Fibroblast of lung (primary cell): Measurements from ENCODE around the gene FILIP1L. TPM values are rescaled to one million over a fixed set of nuclear protein-coding genes. Genes with fewer than 3 reads are reported as not detected.
A peak's percentile ranks its signal among the peaks of the same experiment; 100 is the strongest.

Experiments used
- DNase-seq, 2 donors: peaks; one replicate each; pipeline versions ENCODE4 v3.0.0 to v3.0.0-alpha.2; 2010; ENCODE audit warnings: low read depth in 2 of 2
- H2AFZ ChIP-seq: 2 replicates; pipeline ENCODE4 v1.5.1; 2012; ENCODE audit warnings: low read length, control low read depth, inconsistent platforms
- H3K27ac ChIP-seq: 2 replicates; pipeline ENCODE4 v1.5.1; 2011; ENCODE audit warnings: low read length, control low read depth; ENCODE audit not compliant: insufficient read depth
- H3K27me3 ChIP-seq: 2 replicates; pipeline ENCODE4 v1.5.1; 2011; ENCODE audit warnings: mild to moderate bottlenecking, low read length; ENCODE audit not compliant: control insufficient read depth, insufficient read depth
- H3K36me3 ChIP-seq: 2 replicates; pipeline ENCODE4 v1.5.1; 2011; ENCODE audit warnings: low read length; ENCODE audit not compliant: control insufficient read depth, insufficient read depth
- H3K4me1 ChIP-seq: 2 replicates; pipeline ENCODE4 v1.5.1; 2011; ENCODE audit warnings: low read length; ENCODE audit not compliant: control insufficient read depth, insufficient read depth; ENCODE audit errors: extremely low read depth
- H3K4me2 ChIP-seq: 2 replicates; pipeline ENCODE4 v1.5.1; 2011; ENCODE audit warnings: low read length, control low read depth; ENCODE audit not compliant: insufficient read depth; ENCODE audit errors: extremely low read depth
- H3K4me3 ChIP-seq, 4 experiments: fragments of 200-600 bp in 1 of 4; sonication (generic) in 1 of 4; replicated peaks in 1 of 4; 2 replicates each; pipeline ENCODE4 v1.5.1; 2011 to 2016; ENCODE audit warnings: low read length in 4 of 4, low read depth in 3 of 4, mild to moderate bottlenecking in 3 of 4, control low read depth in 2 of 4, inconsistent platforms in 1 of 4, mixed read lengths in 1 of 4; ENCODE audit not compliant: insufficient read depth in 1 of 4; ENCODE audit errors: control extremely low read depth in 1 of 4
- H3K79me2 ChIP-seq: 2 replicates; pipeline ENCODE4 v1.5.1; 2012; ENCODE audit warnings: mild to moderate bottlenecking, low read length, inconsistent platforms; ENCODE audit not compliant: control insufficient read depth, insufficient read depth
- H3K9ac ChIP-seq: 2 replicates; pipeline ENCODE4 v1.5.1; 2011; ENCODE audit warnings: mild to moderate bottlenecking, low read length, control low read depth; ENCODE audit not compliant: insufficient read depth
- H3K9me3 ChIP-seq: 2 replicates; pipeline ENCODE4 v1.5.1; 2012; ENCODE audit warnings: low read depth, low read length; ENCODE audit not compliant: control insufficient read depth, insufficient read depth
- H4K20me1 ChIP-seq: 2 replicates; pipeline ENCODE4 v1.5.1; 2011; ENCODE audit warnings: low read length; ENCODE audit not compliant: control insufficient read depth, insufficient read depth; ENCODE audit errors: extremely low read depth
- CTCF ChIP-seq, 2 donors: IDR thresholded peaks in 1 of 2; conservative IDR thresholded peaks in 1 of 2; 1 replicate in 1 of 2; 2 replicates in 1 of 2; pipeline ENCODE4 v1.5.1; 2011 to 2012; ENCODE audit warnings: low read length in 2 of 2, control low read depth in 1 of 2, inconsistent platforms in 1 of 2, low read depth in 1 of 2, mild to moderate bottlenecking in 1 of 2
- EZH2 ChIP-seq: IDR thresholded peaks from 2 replicates; pipeline ENCODE4 v1.5.1; 2012; ENCODE audit warnings: low read length, control low read depth, mild to moderate bottlenecking; ENCODE audit errors: missing control alignments
- polyA plus RNA-seq, 2 donors: library from polyadenylated mRNA; depleted of rRNA in 1 of 2; stranded (reverse) in 1 of 2; unstranded in 1 of 2; fragments of >200 nt; gene quantifications; 2 replicates each; pipeline ENCODE4 v1.2.1, GENCODE V29; 2011 to 2012; ENCODE audit warnings: missing spikeins in 1 of 2
- total RNA-seq: library from RNA; depleted of rRNA; stranded (reverse); fragments of >200 nt; gene quantifications from 2 replicates; pipeline ENCODE4 v1.2.1, GENCODE V29; 2014

FILIP1L gene
- total and polyA plus RNA-seq, 2 donors (not counting 1 experiment from before 2014, with no cell fraction given), result 92.8 to 126 TPM

DNA sequence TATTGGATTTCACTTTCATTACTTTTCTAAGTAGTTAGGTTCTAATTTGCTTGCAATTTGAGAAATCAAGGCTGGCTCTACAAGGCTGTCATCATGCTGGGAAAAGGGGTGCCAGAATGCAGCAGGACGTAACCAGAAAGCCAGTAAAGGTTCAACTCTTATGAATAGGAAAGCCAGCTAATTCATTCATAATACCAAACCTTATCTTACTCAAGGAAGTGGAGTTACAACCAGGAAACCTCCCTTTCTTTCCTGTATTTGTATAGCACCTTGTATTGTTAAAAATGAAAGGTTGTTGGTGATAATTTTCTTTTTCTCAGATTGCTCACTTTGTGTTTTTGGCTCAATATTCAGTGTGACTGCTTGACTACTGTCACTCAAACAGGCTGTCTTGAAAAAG, 109.4 kb downstream of the FILIP1L start:
- H4K20me1 ChIP-seq, result no peaks in the 10 kb centered on the region
- no peak overlapping the region for H2AFZ ChIP-seq
- no peak overlapping the region for H3K4me2 ChIP-seq
- DNase-seq, result no peak
- H3K4me3 ChIP-seq, result no peak overlapping the region
- H3K4me1 ChIP-seq, result peaks cover 12% of the 10 kb centered on the region
- no peak overlapping the region for H3K27ac ChIP-seq
- no peak overlapping the region for H3K9ac ChIP-seq
- no peaks in the 10 kb centered on the region for H3K27me3 ChIP-seq
- no peaks in the 10 kb centered on the region for H3K9me3 ChIP-seq
- TF ChIP-seq CTCF (conservative IDR thresholded peaks at IDR 0.05 in 1 of 2, IDR thresholded peaks at IDR 0.05 in 1 of 2; ENCODE audit: low read depth in 1 of 2, low read length in 2 of 2) (no peak), EZH2 (no peak)
- H3K36me3 ChIP-seq, result no peaks in the 10 kb centered on the region
- no peaks in the 10 kb centered on the region for H3K79me2 ChIP-seq

DNA sequence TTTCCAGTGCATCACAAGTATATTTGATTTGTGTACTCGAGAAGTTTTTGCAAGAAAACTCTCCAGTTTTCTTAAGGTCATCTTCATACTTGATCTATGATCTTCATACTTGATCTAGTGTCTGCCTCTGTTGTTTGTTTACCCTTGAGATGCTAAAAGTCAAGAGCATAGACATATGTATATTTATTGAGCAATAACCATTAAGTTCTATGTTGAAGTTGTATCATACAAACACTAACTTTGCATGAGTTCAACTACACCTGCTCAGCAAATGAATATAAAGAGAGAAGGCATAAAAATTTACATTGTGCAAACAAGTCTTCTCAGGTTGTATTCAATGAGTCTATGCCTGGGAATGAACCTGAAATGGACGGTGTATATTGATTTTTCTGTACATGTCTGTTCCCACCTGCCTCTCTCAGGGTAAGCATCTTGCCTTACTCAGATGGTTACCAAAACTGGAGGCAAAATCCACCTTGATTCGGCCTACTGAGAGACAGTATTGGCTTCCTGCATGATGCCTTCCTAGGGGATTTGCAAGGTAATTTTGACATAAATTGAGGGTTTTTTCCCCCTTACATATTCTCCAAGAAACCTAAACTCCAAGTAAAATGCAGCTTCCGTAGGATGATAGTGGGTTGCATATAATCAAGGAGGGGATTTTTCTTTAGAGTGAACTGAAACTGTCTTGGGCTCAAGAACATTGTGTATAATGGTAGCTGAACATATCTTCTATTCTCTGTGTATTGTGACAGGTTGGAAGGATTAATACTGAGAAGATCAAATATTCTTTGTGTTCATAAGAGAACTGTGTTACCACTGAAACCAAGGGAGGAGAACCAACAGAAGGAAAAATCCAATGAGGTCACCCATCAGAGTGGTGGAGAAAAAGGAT, 110.4 kb downstream of the FILIP1L start:
- H2AFZ ChIP-seq, result no peak overlapping the region
- no peaks in the 10 kb centered on the region for H3K27me3 ChIP-seq
- H3K79me2 ChIP-seq, result no peaks in the 10 kb centered on the region
- DNase-seq, result no peak
- H3K4me3 ChIP-seq, result no peak overlapping the region
- TF ChIP-seq EZH2 (no peak), CTCF (conservative IDR thresholded peaks at IDR 0.05 in 1 of 2, IDR thresholded peaks at IDR 0.05 in 1 of 2; ENCODE audit: low read depth in 1 of 2, low read length in 2 of 2) (no peak)
- no peaks in the 10 kb centered on the region for H4K20me1 ChIP-seq
- no peak overlapping the region for H3K9ac ChIP-seq
- no peaks in the 10 kb centered on the region for H3K36me3 ChIP-seq
- no peak overlapping the region for H3K4me2 ChIP-seq
- no peaks in the 10 kb centered on the region for H3K9me3 ChIP-seq
- H3K4me1 ChIP-seq, result peaks cover 12% of the 10 kb centered on the region
- no peak overlapping the region for H3K27ac ChIP-seq

GRCh38 chr3:100002599-100003350, 111.5 kb downstream of the FILIP1L start:
- no peaks in the 10 kb centered on the region for H3K27me3 ChIP-seq
- peak; percentile 74 to 100 for DNase-seq
- H4K20me1 ChIP-seq, result no peaks in the 10 kb centered on the region
- H3K4me2 ChIP-seq, result no peak overlapping the region
- H3K27ac ChIP-seq, result no peak overlapping the region
- no peaks in the 10 kb centered on the region for H3K79me2 ChIP-seq
- no peak for TF ChIP-seq CTCF (conservative IDR thresholded peaks at IDR 0.05 in 1 of 2, IDR thresholded peaks at IDR 0.05 in 1 of 2; ENCODE audit: low read depth in 1 of 2, low read length in 2 of 2)
- no peak for TF ChIP-seq EZH2
- no peaks in the 10 kb centered on the region for H3K36me3 ChIP-seq
- no peak overlapping the region for H3K9ac ChIP-seq
- no peaks in the 10 kb centered on the region for H3K9me3 ChIP-seq
- no peak overlapping the region for H2AFZ ChIP-seq
- no peak overlapping the region for H3K4me3 ChIP-seq
- peaks cover 12% of the 10 kb centered on the region for H3K4me1 ChIP-seq
